A549 (cell line): ENCODE data around the gene ATP11A. TPM values are rescaled to one million over a fixed set of nuclear protein-coding genes. Genes with fewer than 3 reads are reported as not detected.

Experiments
- ATAC-seq, 2 experiments: fragments of 200-7000 bp in 1 of 2; fragments of >200 bp in 1 of 2; cut with Nextera tagmentation in 1 of 2; cut with Tn5 transposase in 1 of 2; 3 replicates each; pipeline versions ENCODE4 v1.8.0 to v1.9.1; 2018 to 2020; ENCODE audit warnings: mild to moderate bottlenecking in 1 of 2, moderate library complexity in 1 of 2
- CTCF ChIA-PET: fragments of 300-600 bp; sonication (Branson Sonifier 250); formaldehyde crosslinking; extraction: SDS; loops from one replicate; lab custom pipeline; 2021; ENCODE audit warnings: antibody characterized with exemption, inconsistent platforms; lab: Yijun Ruan, JAX
- POLR2A ChIA-PET: fragments of 350-600 bp; formaldehyde crosslinking; extraction: SDS; loops from one replicate; lab custom pipeline; 2021; ENCODE audit warnings: antibody characterized with exemption, inconsistent platforms; lab: Yijun Ruan, JAX
- DNase-seq, 2 experiments: peaks; one replicate each; pipeline versions ENCODE4 v3.0.0 to v3.0.0-alpha.2; 2011 to 2016; ENCODE audit warnings: low read depth in 1 of 2, low spot score in 1 of 2
- FAIRE-seq: peaks from 2 replicates; lab custom pipeline; 2011; peaks lifted over from hg19 to GRCh38; lab: Jason Lieb, UNC
- H3K27ac ChIP-seq, 2 experiments: fragments of >200 bp; sonication (Bioruptor Twin); formaldehyde crosslinking; 3 replicates each; pipeline ENCODE4 v1.5.1; 2016 to 2017
- H3K4me1 ChIP-seq: fragments of >200 bp; sonication (Bioruptor Twin); formaldehyde crosslinking; 3 replicates; pipeline ENCODE4 v1.6.1; 2016
- H3K4me2 ChIP-seq: fragments of >200 bp; sonication (Bioruptor Twin); formaldehyde crosslinking; 3 replicates; pipeline ENCODE4 v1.6.1; 2016
- H3K4me3 ChIP-seq: fragments of >200 bp; sonication (Bioruptor Twin); formaldehyde crosslinking; 3 replicates; pipeline ENCODE4 v1.5.1; 2016
- H3K9me3 ChIP-seq: fragments of >200 bp; sonication (Bioruptor Twin); formaldehyde crosslinking; 3 replicates; pipeline ENCODE4 v1.6.1; 2016
- BHLHE40 ChIP-seq: IDR thresholded peaks from 2 replicates; pipeline ENCODE4 v1.6.1; 2012; ENCODE audit warnings: low read depth, low read length, inconsistent platforms
- CBX2 ChIP-seq: fragments of 200-600 bp; sonication (generic); IDR thresholded peaks from 2 replicates; pipeline ENCODE4 v1.6.1; 2016; ENCODE audit warnings: low read depth, mild to moderate bottlenecking, borderline replicate concordance
- CBX8 ChIP-seq: fragments of 200-600 bp; sonication (generic); IDR thresholded peaks from 2 replicates; pipeline ENCODE4 v1.6.1; 2016
- CHD4 ChIP-seq: fragments of 200-600 bp; sonication (generic); IDR thresholded peaks from 2 replicates; pipeline ENCODE4 v1.6.1; 2016; ENCODE audit warnings: antibody characterized with exemption, mild to moderate bottlenecking, borderline replicate concordance
- CTCF ChIP-seq: fragments of >200 bp; sonication (Bioruptor Twin); formaldehyde crosslinking; IDR thresholded peaks from 3 replicates; pipeline ENCODE4 v1.5.1; 2016
- ELK1 ChIP-seq: fragments of 150-350 bp; IDR thresholded peaks from 2 replicates; pipeline ENCODE4 v1.6.1; 2014; ENCODE audit warnings: low read depth, mild to moderate bottlenecking, low read length
- EP300 ChIP-seq, 2 experiments: fragments of >200 bp; sonication (Bioruptor Twin); formaldehyde crosslinking; IDR thresholded peaks; 2 replicates in 1 of 2; 3 replicates in 1 of 2; pipeline ENCODE4 v1.6.1; 2016 to 2017
- FOXS1 ChIP-seq: fragments of 250-450 bp; sonication (Bioruptor Pico); IDR thresholded peaks from 2 replicates; pipeline ENCODE4 v1.5.0; 2020; ENCODE audit warnings: mild to moderate bottlenecking, moderate library complexity
- GATA3 ChIP-seq: IDR thresholded peaks from 2 replicates; pipeline ENCODE4 v1.6.1; 2012; ENCODE audit warnings: borderline replicate concordance
- HDAC2 ChIP-seq: fragments of 200-600 bp; sonication (generic); IDR thresholded peaks from 2 replicates; pipeline ENCODE4 v1.6.1; 2016
- HOXA7 ChIP-seq: fragments of 250-450 bp; sonication (Bioruptor Pico); IDR thresholded peaks from 2 replicates; pipeline ENCODE4 v1.5.0; 2020; ENCODE audit warnings: mild to moderate bottlenecking, moderate library complexity
- HOXB13 ChIP-seq: fragments of 250-450 bp; sonication (Bioruptor Pico); IDR thresholded peaks from 2 replicates; pipeline ENCODE4 v1.5.0; 2020; ENCODE audit warnings: low read depth, mild to moderate bottlenecking, moderate library complexity
- HOXB5 ChIP-seq: fragments of 250-450 bp; sonication (Bioruptor Pico); IDR thresholded peaks from 2 replicates; pipeline ENCODE4 v1.5.0; 2020; ENCODE audit warnings: mild to moderate bottlenecking, moderate library complexity
- KDM1A ChIP-seq: fragments of 200-600 bp; sonication (generic); IDR thresholded peaks from 2 replicates; pipeline ENCODE4 v1.6.1; 2016; ENCODE audit warnings: low read depth, mild to moderate bottlenecking
- MAX ChIP-seq: IDR thresholded peaks from 2 replicates; pipeline ENCODE4 v1.6.1; 2012
- MAZ ChIP-seq: fragments of 150-350 bp; IDR thresholded peaks from 2 replicates; pipeline ENCODE4 v1.6.1; 2014; ENCODE audit warnings: antibody characterized with exemption, low read depth, low read length, borderline replicate concordance
- NFE2L2 ChIP-seq: fragments of 150-350 bp; conservative IDR thresholded peaks from 2 replicates; pipeline ENCODE4 v1.6.1; 2014; ENCODE audit warnings: low read length
- PBX3 ChIP-seq: IDR thresholded peaks from 2 replicates; pipeline ENCODE4 v1.6.1; 2012
- PHF8 ChIP-seq: fragments of 200-600 bp; sonication (generic); IDR thresholded peaks from 2 replicates; pipeline ENCODE4 v1.6.1; 2016; ENCODE audit warnings: low read depth, mild to moderate bottlenecking, antibody characterized with exemption, moderate library complexity, borderline replicate concordance
- POLR2A ChIP-seq: IDR thresholded peaks from 2 replicates; pipeline ENCODE4 v1.6.1; 2012; ENCODE audit warnings: mild to moderate bottlenecking, low read length
- RAD21 ChIP-seq, 2 experiments: fragments of >200 bp in 1 of 2; sonication (Bioruptor Twin) in 1 of 2; formaldehyde crosslinking in 1 of 2; IDR thresholded peaks in 1 of 2; conservative IDR thresholded peaks in 1 of 2; 2 replicates in 1 of 2; 3 replicates in 1 of 2; pipeline ENCODE4 v1.6.1; 2012 to 2018; ENCODE audit warnings: inconsistent platforms in 1 of 2
- RFX5 ChIP-seq: fragments of 450-650 bp; IDR thresholded peaks from 2 replicates; pipeline ENCODE4 v1.7.1; 2014; ENCODE audit warnings: antibody characterized with exemption, mild to moderate bottlenecking, moderate library complexity
- TFCP2L1 ChIP-seq: fragments of 250-450 bp; sonication (Bioruptor Pico); IDR thresholded peaks from 2 replicates; pipeline ENCODE4 v1.5.0; 2021; ENCODE audit warnings: mild to moderate bottlenecking
- TP53 ChIP-seq: fragments of 250-450 bp; sonication (Bioruptor Pico); IDR thresholded peaks from 2 replicates; pipeline ENCODE4 v1.5.0; 2021; ENCODE audit warnings: mild to moderate bottlenecking, moderate library complexity
- ZFP36 ChIP-seq: fragments of 450-650 bp; IDR thresholded peaks from 2 replicates; pipeline ENCODE4 v1.6.1; 2014; ENCODE audit warnings: borderline replicate concordance; ENCODE audit not compliant: partially characterized antibody
- ZSCAN20 ChIP-seq: fragments of 250-450 bp; sonication (Bioruptor Pico); IDR thresholded peaks from 2 replicates; pipeline ENCODE4 v1.8.0; 2022; ENCODE audit warnings: mild to moderate bottlenecking, moderate library complexity
- WGBS: methylation state at CpG from one replicate; pipeline ENCODE4 v1.1.6; 2017; ENCODE audit errors: missing lambda C conversion rate; 5-methylcytosine and 5-hydroxymethylcytosine counted together
- polyA plus RNA-seq, 4 experiments: library from polyadenylated mRNA; depleted of rRNA in 3 of 4; stranded (reverse); fragments of >200 nt; fragmentation: RNase III in 1 of 4; extraction: RNeasy Plus Mini Kit Qiagen cat#74134 plus additional on column Dnase treatment in 1 of 4; gene quantifications; 2 replicates in 3 of 4; 3 replicates in 1 of 4; pipeline ENCODE4 v1.2.3, GENCODE V29; 2011 to 2017

The ATP11A gene
- polyA plus RNA-seq, 2 of the 4 experiments (the other 2 are of a cell fraction) = 4.1 to 8.0 TPM

GRCh38 chr13:112880976-112881540, 191.2 kb downstream of the ATP11A start (continued):
- no peak for TF ChIP-seq GATA3
- no peak for TF ChIP-seq TFCP2L1 (CRISPR knock-in tag)
- no peak for TF ChIP-seq HOXB5 (CRISPR knock-in tag)
- TF ChIP-seq HOXB13 = no peak

GRCh38 chr13:112881656-112882554, 192.1 kb downstream of the ATP11A start:
- ATAC-seq (no peak), FAIRE-seq (no peak), DNase-seq (no peak)
- 96% methylated on average over 16 of the region's 35 CpGs for WGBS
- H3K4me3 ChIP-seq = no peak overlapping the region
- H3K9me3 ChIP-seq = no peaks in the 10 kb centered on the region
- H3K4me1 ChIP-seq = no peaks in the 10 kb centered on the region
- H3K27ac ChIP-seq = no peak overlapping the region
- ChIA-PET CTCF (no interaction called here), POLR2A (no interaction called here)
- H3K4me2 ChIP-seq = no peak overlapping the region
- no peak for TF ChIP-seq RFX5
- no peak for TF ChIP-seq NFE2L2
- TF ChIP-seq BHLHE40 = no peak
- no peak for TF ChIP-seq EP300 (IDR thresholded peaks at IDR 0.05)
- no peak for TF ChIP-seq HOXA7 (CRISPR knock-in tag)
- TF ChIP-seq CBX2 = no peak
- TF ChIP-seq TP53 (CRISPR knock-in tag) = no peak
- no peak for TF ChIP-seq HDAC2
- TF ChIP-seq MAZ = no peak
- no peak for TF ChIP-seq KDM1A
- TF ChIP-seq MAX = no peak
- no peak for TF ChIP-seq ZFP36
- TF ChIP-seq ELK1 = no peak
- TF ChIP-seq FOXS1 = no peak
- no peak for TF ChIP-seq CHD4
- TF ChIP-seq POLR2A = no peak
- TF ChIP-seq CBX8 = no peak
- no peak for TF ChIP-seq ZSCAN20 (CRISPR knock-in tag)
- TF ChIP-seq CTCF = no peak
- no peak for TF ChIP-seq PHF8

- no peak overlapping the region for H3K27ac ChIP-seq
- no peak for TF ChIP-seq PBX3
- no peak for TF ChIP-seq BHLHE40
- no peak for TF ChIP-seq RAD21 (conservative IDR thresholded peaks at IDR 0.05 in 1 of 2, IDR thresholded peaks at IDR 0.05 in 1 of 2)
- 94% methylated on average over 22 of the region's 34 CpGs for WGBS
- ATAC-seq (no peak), DNase-seq (no peak), FAIRE-seq (no peak)
- CTCF ChIA-PET = no interaction called here
- H3K4me2 ChIP-seq = no peak overlapping the region
- H3K9me3 ChIP-seq = no peaks in the 10 kb centered on the region
- no peak overlapping the region for H3K4me3 ChIP-seq
- H3K4me1 ChIP-seq = no peaks in the 10 kb centered on the region
- POLR2A ChIA-PET = no interaction called here
These were observed 192.8 kb downstream of the ATP11A start for GRCh38 chr13:112882555-112883024.
